Panc1 (cell line): ENCODE results near the gene MEX3A. TPM values are rescaled to one million over a fixed set of nuclear protein-coding genes. Genes with fewer than 3 reads are reported as not detected.

Experiments
- ATAC-seq: fragments of 200-7000 bp; cut with Tn5 transposase; 2 replicates; pipeline ENCODE4 v1.9.1; 2020; ENCODE audit warnings: mild to moderate bottlenecking, moderate library complexity
- BruUV-seq: library from RNA; stranded (reverse); fragments of 400-500 nt; replicated peaks from 2 replicates; lab custom pipeline; 2021; lab: Mats Ljungman, UMichigan
- CTCF ChIA-PET: fragments of 300-600 bp; sonication (Branson Sonifier 250); formaldehyde crosslinking; loops from one replicate; lab custom pipeline; 2022; ENCODE audit warnings: antibody characterized with exemption; lab: Charles Lee
- POLR2A ChIA-PET: fragments of 300-600 bp; sonication (Branson Sonifier 250); formaldehyde crosslinking; loops from one replicate; lab custom pipeline; 2022; ENCODE audit warnings: antibody characterized with exemption; lab: Charles Lee
- DNase-seq: peaks from one replicate; pipeline ENCODE4 v3.0.0-alpha.2; 2010; ENCODE audit warnings: low read depth, low spot score
- H3K27ac ChIP-seq: 2 replicates; pipeline ENCODE4 v1.5.1; 2011; ENCODE audit warnings: mild to moderate bottlenecking, low read length, inconsistent platforms
- H3K27me3 ChIP-seq: fragments of 200-500 bp; sonication (Bioruptor generic); 2 replicates; pipeline ENCODE4 v1.6.0; 2014; ENCODE audit warnings: low read length, inconsistent platforms; ENCODE audit not compliant: control insufficient read depth, insufficient read depth
- H3K36me3 ChIP-seq: fragments of 200-500 bp; sonication (Bioruptor generic); 2 replicates; pipeline ENCODE4 v1.5.1; 2014; ENCODE audit warnings: inconsistent platforms, mild to moderate bottlenecking, low read length, moderate library complexity; ENCODE audit not compliant: control insufficient read depth, insufficient read depth
- H3K4me1 ChIP-seq: 2 replicates; pipeline ENCODE4 v1.5.1; 2011; ENCODE audit warnings: inconsistent platforms, mild to moderate bottlenecking, low read length, moderate library complexity; ENCODE audit not compliant: control insufficient read depth, insufficient read depth
- H3K4me3 ChIP-seq, 2 experiments: 2 replicates each; pipeline ENCODE4 v1.5.1; 2011 to 2012; ENCODE audit warnings: low read depth in 2 of 2, low read length in 2 of 2, mild to moderate bottlenecking in 2 of 2, inconsistent platforms in 1 of 2, moderate library complexity in 1 of 2
- H3K9me3 ChIP-seq: fragments of 200-500 bp; sonication (Bioruptor generic); 2 replicates; pipeline ENCODE4 v1.5.1; 2014; ENCODE audit warnings: low read depth, mild to moderate bottlenecking, inconsistent platforms, low read length, moderate library complexity; ENCODE audit not compliant: control insufficient read depth, insufficient read depth
- POLR2AphosphoS5 ChIP-seq: IDR thresholded peaks from 2 replicates; pipeline ENCODE4 v1.6.1; 2012; ENCODE audit warnings: mild to moderate bottlenecking, low read depth, low read length, moderate library complexity
- SIN3A ChIP-seq: IDR thresholded peaks from 2 replicates; pipeline ENCODE4 v1.6.1; 2012; ENCODE audit warnings: low read depth, mild to moderate bottlenecking, low read length, moderate library complexity, borderline replicate concordance; ENCODE audit not compliant: insufficient read depth
- TCF7L2 ChIP-seq: IDR thresholded peaks from 2 replicates; pipeline ENCODE4 v1.6.1; 2011; ENCODE audit warnings: mild to moderate bottlenecking, low read depth, low read length, inconsistent platforms
- in situ Hi-C: cut with HindIII; loops from 2 replicates; pipeline ENCODE4 v1.10.0; 2016; ENCODE audit warnings: low sequenced_read_pairs, low pct_unique_long_range_greater_than_20kb
- intact Hi-C: fragments of 100-400 bp; cut with micrococcal nuclease; formaldehyde crosslinking; loops from one replicate; pipeline ENCODE4 v1.10.0; 2022; ENCODE audit not compliant: unreplicated experiment
- total RNA-seq: library from RNA; stranded (reverse); gene quantifications from one replicate; pipeline ENCODE4 v1.2.1, GENCODE V29; 2021; ENCODE audit not compliant: unreplicated experiment
- TF ChIP-seq, protein P1 (sequence below): fragments of 450-650 bp; IDR thresholded peaks from 2 replicates; pipeline ENCODE4 v1.5.1; 2017; ENCODE audit warnings: mild to moderate bottlenecking
- TF ChIP-seq, protein P2 (sequence below), 2 experiments: IDR thresholded peaks; 2 replicates each; pipeline ENCODE4 v1.6.1; 2011 to 2012; ENCODE audit warnings: low read depth in 2 of 2, control low read depth in 1 of 2, low read length in 1 of 2, mild to moderate bottlenecking in 1 of 2, moderate library complexity in 1 of 2; ENCODE audit not compliant: insufficient read depth in 1 of 2

MEX3A gene
- total RNA-seq, 1 experiment from 2014 or later = 15.8 TPM

DNA sequence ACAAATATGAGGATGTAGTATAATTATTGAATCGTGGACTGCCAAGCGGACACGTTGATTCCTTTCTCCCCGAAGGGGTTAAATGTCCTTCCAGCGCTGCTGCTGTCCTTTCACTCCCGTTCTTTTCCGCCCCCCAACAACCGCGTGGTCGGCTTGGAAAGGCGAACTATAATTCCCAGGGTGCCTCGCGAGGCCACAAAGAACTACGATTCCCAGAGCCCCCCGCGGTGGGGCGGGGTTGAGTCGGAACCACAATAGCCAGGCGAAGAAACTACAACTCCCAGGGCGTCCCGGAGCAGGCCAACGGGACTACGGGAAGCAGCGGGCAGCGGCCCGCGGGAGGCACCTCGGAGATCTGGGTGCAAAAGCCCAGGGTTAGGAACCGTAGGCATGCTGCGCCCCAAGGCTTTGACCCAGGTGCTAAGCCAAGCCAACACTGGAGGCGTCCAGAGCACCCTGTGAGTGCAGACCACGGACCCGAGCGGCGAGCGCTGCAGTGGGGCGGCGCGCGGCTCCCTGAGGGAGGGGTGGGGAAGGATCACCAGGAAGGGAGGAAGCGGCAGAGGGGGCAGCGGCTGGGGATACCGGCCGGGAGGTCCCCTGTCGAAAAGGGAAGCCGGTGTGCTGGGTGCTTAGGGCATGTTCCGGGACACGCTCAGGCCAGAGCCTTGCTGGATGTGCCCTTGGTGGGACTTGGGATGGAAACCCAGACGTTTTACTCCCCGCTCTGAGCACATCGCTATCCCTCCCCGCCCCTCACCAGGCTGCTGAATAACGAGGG lies 27.6 kb downstream of the MEX3A start, which contains the start of gene LAMTOR2:
Gene LAMTOR2 (plus strand): TSS at position 283 of the 781 bp plus-strand sequence. CDS start 108 bp downstream, at position 391.
- POLR2A ChIA-PET = interaction anchor here (0.5 kb wide), 1 partner anchor 105 kb away, joined by 7 read pairs; no protein-coding TSS in a partner anchor

DNA sequence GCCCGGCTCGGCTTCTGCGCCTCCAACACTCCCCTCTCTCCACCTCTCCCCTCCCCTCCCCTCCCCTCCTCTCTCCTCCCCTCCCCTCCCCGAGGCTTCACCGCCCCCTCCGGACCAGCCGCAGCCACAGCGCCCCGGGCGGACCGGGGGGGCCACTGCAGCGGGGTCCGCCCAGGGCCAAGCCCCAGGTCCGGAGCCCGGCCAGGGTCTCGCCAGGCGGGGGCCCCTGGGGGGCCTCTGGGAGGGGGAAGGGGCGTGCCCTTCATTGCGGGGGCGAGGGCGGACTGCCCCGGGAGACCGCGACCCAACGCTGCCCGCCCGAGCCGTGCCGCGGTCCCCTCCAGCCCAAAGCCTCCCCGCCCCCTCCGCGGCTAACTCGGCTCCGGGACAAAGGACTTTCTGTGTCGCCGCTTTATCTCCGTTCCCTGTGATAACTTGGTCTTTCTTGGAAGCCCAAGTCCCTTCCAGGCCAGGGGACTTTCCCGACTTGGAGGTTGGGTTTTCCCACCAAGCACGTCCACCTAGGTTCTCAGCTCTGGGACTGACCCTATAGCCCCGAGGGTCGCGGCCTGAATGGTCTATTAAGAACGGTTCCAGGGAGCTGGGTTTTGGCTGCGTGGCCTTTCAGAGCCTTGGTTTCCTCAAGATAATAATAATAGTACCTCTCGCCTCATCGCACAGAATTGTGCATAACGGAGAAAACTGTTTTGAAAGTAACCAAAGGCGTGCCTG lies 28.3 kb downstream of the MEX3A start, which contains the start of gene UBQLN4:
Gene UBQLN4 (minus strand): TSS at position 31 of the 732 bp plus-strand sequence. CDS start 97 bp downstream, outside the sequence.
- no peaks in the 10 kb centered on the region for H3K9me3 ChIP-seq
- no peak for TF ChIP-seq TCF7L2
- TF ChIP-seq, protein P1, sequence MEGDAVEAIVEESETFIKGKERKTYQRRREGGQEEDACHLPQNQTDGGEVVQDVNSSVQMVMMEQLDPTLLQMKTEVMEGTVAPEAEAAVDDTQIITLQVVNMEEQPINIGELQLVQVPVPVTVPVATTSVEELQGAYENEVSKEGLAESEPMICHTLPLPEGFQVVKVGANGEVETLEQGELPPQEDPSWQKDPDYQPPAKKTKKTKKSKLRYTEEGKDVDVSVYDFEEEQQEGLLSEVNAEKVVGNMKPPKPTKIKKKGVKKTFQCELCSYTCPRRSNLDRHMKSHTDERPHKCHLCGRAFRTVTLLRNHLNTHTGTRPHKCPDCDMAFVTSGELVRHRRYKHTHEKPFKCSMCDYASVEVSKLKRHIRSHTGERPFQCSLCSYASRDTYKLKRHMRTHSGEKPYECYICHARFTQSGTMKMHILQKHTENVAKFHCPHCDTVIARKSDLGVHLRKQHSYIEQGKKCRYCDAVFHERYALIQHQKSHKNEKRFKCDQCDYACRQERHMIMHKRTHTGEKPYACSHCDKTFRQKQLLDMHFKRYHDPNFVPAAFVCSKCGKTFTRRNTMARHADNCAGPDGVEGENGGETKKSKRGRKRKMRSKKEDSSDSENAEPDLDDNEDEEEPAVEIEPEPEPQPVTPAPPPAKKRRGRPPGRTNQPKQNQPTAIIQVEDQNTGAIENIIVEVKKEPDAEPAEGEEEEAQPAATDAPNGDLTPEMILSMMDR = peak; percentile 85
- TF ChIP-seq, protein P2, sequence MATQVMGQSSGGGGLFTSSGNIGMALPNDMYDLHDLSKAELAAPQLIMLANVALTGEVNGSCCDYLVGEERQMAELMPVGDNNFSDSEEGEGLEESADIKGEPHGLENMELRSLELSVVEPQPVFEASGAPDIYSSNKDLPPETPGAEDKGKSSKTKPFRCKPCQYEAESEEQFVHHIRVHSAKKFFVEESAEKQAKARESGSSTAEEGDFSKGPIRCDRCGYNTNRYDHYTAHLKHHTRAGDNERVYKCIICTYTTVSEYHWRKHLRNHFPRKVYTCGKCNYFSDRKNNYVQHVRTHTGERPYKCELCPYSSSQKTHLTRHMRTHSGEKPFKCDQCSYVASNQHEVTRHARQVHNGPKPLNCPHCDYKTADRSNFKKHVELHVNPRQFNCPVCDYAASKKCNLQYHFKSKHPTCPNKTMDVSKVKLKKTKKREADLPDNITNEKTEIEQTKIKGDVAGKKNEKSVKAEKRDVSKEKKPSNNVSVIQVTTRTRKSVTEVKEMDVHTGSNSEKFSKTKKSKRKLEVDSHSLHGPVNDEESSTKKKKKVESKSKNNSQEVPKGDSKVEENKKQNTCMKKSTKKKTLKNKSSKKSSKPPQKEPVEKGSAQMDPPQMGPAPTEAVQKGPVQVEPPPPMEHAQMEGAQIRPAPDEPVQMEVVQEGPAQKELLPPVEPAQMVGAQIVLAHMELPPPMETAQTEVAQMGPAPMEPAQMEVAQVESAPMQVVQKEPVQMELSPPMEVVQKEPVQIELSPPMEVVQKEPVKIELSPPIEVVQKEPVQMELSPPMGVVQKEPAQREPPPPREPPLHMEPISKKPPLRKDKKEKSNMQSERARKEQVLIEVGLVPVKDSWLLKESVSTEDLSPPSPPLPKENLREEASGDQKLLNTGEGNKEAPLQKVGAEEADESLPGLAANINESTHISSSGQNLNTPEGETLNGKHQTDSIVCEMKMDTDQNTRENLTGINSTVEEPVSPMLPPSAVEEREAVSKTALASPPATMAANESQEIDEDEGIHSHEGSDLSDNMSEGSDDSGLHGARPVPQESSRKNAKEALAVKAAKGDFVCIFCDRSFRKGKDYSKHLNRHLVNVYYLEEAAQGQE (IDR thresholded peaks at IDR 0.05; ENCODE audit: insufficient read depth in 1 of 2, low read depth in 2 of 2, low read length in 1 of 2) = no peak; a peak in 1 of 4 replicates
- TF ChIP-seq POLR2AphosphoS5 = no peak
- TF ChIP-seq SIN3A = peak; percentile 19; the same call in 1 of the 2 replicates
- in situ Hi-C loops (no loop called here), intact Hi-C loops (no loop called here)
- no peaks in the 10 kb centered on the region for H3K27me3 ChIP-seq
- BruUV-seq = no TSS peak
- DNase-seq = no peak
- peak; percentile 72 for ATAC-seq
- peaks cover 7% of the 10 kb centered on the region; the same call in 1 of the 2 replicates for H3K4me1 ChIP-seq
- ChIA-PET POLR2A (interaction anchor here (0.5 to 0.6 kb wide), 2 partner anchors 24 to 104 kb away, joined by 7 to 8 read pairs; no protein-coding TSS in a partner anchor), CTCF (interaction anchor here (0.6 to 0.9 kb wide), 3 partner anchors 13 to 45 kb away, joined by 4 to 9 read pairs (median 9); no protein-coding TSS in a partner anchor)
- H3K4me3 ChIP-seq = peak within 1 kb of the TSS; percentile 87 to 96
- H3K36me3 ChIP-seq = peaks cover 3% of the 10 kb centered on the region; the same call in 1 of the 2 replicates
- peak within 1 kb of the TSS; percentile 99 for H3K27ac ChIP-seq

More for the DNA sequence above, 27.6 kb downstream of the MEX3A start, which contains the start of gene LAMTOR2:
- H3K4me3 ChIP-seq = peak within 1 kb of the TSS; percentile 87 to 96
- intact Hi-C loops (loop anchor here (5.0 kb wide), 1 partner anchor 112 kb away; the partner anchor contains the start of gene RXFP4), in situ Hi-C loops (no loop called here)
- peaks cover 3% of the 10 kb centered on the region; the same call in 1 of the 2 replicates for H3K36me3 ChIP-seq
- peak within 1 kb of the TSS; percentile 99 for H3K27ac ChIP-seq
- no TSS peak for BruUV-seq
- H3K9me3 ChIP-seq = no peaks in the 10 kb centered on the region
- CTCF ChIA-PET = interaction anchor here (0.6 kb wide), 1 partner anchor 46 kb away, joined by 9 read pairs; no protein-coding TSS in a partner anchor
- peaks cover 7% of the 10 kb centered on the region; the same call in 1 of the 2 replicates for H3K4me1 ChIP-seq
- ATAC-seq (peak; percentile 91), DNase-seq (peak; percentile 95)
- TF ChIP-seq, protein P2 (IDR thresholded peaks at IDR 0.05; ENCODE audit: insufficient read depth in 1 of 2, low read depth in 2 of 2, low read length in 1 of 2) = peak in 1 of 2 experiments; percentile 41; a peak in 1 of 4 replicates
- TF ChIP-seq, protein P1 = no peak
- TF ChIP-seq SIN3A (peak; percentile 84; the same call in 1 of the 2 replicates), POLR2AphosphoS5 (peak; percentile 77), TCF7L2 (peak; percentile 86)
- no peaks in the 10 kb centered on the region for H3K27me3 ChIP-seq
